HFFc6 (cell line): ENCODE data around the gene TMEM86B. TPM values are rescaled to one million over a fixed set of nuclear protein-coding genes. Genes with fewer than 3 reads are reported as not detected.

Experiments
- DNase-seq: peaks from one replicate; pipeline ENCODE4 v3.0.0-alpha.2; 2018
- H3K27ac Mint-ChIP-seq: 2 replicates; pipeline ENCODE4 v1.8.0; 2020; ENCODE audit warnings: mild to moderate bottlenecking, mixed read lengths
- H3K27me3 Mint-ChIP-seq: 2 replicates; pipeline ENCODE4 v1.8.0; 2021; ENCODE audit warnings: mild to moderate bottlenecking, moderate library complexity, mixed read lengths; ENCODE audit not compliant: insufficient read depth
- H3K36me3 Mint-ChIP-seq: 2 replicates; pipeline ENCODE4 v1.8.0; 2021; ENCODE audit warnings: low read depth, mixed read lengths
- H3K4me1 Mint-ChIP-seq: 2 replicates; pipeline ENCODE4 v1.8.0; 2020; ENCODE audit warnings: low read depth, mixed read lengths
- H3K4me3 Mint-ChIP-seq: 2 replicates; pipeline ENCODE4 v1.8.0; 2020; ENCODE audit warnings: mild to moderate bottlenecking, moderate library complexity, mixed read lengths
- H3K9me3 Mint-ChIP-seq: 2 replicates; pipeline ENCODE4 v1.8.0; 2020; ENCODE audit warnings: mild to moderate bottlenecking, mixed read lengths
- long read RNA-seq: library from polyadenylated mRNA; unstranded; transcript quantifications from one replicate; pipeline ENCODE4 v2.0.0, GENCODE V29; 2019
- total RNA-seq, 6 experiments: library from RNA; stranded (reverse); fragmentation: NEBNext Ultra II Directional; extraction: Animal tissue kit (Norgen Biotek cat#: 25700); gene quantifications; 2 replicates in 1 of 6; 3 replicates in 5 of 6; pipeline ENCODE4 v1.2.3, GENCODE V29; 2021
- TF ChIP-seq, protein P1 (sequence below): fragments of 200-600 bp; sonication (generic); IDR thresholded peaks from 2 replicates; pipeline ENCODE4 v1.5.0; 2021; ENCODE audit warnings: antibody characterized with exemption, mild to moderate bottlenecking

The TMEM86B gene
- 1 to 10 TPM; 1.8 to 2.7 (median 2.0) TPM for total RNA-seq
- long read RNA-seq, result 0 reads

- no peaks in the 10 kb centered on the region for H3K4me1 Mint-ChIP-seq
- no peak within 1 kb of the TSS for H3K27ac Mint-ChIP-seq
- peaks cover 7% of the 10 kb centered on the region for H3K27me3 Mint-ChIP-seq
- TF ChIP-seq, protein P1, sequence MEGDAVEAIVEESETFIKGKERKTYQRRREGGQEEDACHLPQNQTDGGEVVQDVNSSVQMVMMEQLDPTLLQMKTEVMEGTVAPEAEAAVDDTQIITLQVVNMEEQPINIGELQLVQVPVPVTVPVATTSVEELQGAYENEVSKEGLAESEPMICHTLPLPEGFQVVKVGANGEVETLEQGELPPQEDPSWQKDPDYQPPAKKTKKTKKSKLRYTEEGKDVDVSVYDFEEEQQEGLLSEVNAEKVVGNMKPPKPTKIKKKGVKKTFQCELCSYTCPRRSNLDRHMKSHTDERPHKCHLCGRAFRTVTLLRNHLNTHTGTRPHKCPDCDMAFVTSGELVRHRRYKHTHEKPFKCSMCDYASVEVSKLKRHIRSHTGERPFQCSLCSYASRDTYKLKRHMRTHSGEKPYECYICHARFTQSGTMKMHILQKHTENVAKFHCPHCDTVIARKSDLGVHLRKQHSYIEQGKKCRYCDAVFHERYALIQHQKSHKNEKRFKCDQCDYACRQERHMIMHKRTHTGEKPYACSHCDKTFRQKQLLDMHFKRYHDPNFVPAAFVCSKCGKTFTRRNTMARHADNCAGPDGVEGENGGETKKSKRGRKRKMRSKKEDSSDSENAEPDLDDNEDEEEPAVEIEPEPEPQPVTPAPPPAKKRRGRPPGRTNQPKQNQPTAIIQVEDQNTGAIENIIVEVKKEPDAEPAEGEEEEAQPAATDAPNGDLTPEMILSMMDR, result no peak
- DNase-seq, result no peak
- no peak within 1 kb of the TSS for H3K4me3 Mint-ChIP-seq
- no peaks in the 10 kb centered on the region for H3K9me3 Mint-ChIP-seq
- H3K36me3 Mint-ChIP-seq, result peaks cover 10% of the 10 kb centered on the region
Observed at GRCh38 chr19:55228403-55229031, at the start of gene TMEM86B. Gene TMEM86B, minus strand, starts transcription at chr19:55228763. Its CDS starts 22 bp downstream, at chr19:55228741.

GRCh38 chr19:55277494-55277893, 48.9 kb upstream of the TMEM86B start:
- Mint-ChIP-seq H3K4me1 (peaks cover 24% of the 10 kb centered on the region), H3K27ac (no peak overlapping the region), H3K36me3 (peaks cover 12% of the 10 kb centered on the region), H3K9me3 (no peaks in the 10 kb centered on the region), H3K27me3 (peaks cover 2% of the 10 kb centered on the region; the same call in 1 of the 2 replicates), H3K4me3 (no peak overlapping the region)
- TF ChIP-seq, protein P1, result no peak
- DNase-seq, result no peak

DNA sequence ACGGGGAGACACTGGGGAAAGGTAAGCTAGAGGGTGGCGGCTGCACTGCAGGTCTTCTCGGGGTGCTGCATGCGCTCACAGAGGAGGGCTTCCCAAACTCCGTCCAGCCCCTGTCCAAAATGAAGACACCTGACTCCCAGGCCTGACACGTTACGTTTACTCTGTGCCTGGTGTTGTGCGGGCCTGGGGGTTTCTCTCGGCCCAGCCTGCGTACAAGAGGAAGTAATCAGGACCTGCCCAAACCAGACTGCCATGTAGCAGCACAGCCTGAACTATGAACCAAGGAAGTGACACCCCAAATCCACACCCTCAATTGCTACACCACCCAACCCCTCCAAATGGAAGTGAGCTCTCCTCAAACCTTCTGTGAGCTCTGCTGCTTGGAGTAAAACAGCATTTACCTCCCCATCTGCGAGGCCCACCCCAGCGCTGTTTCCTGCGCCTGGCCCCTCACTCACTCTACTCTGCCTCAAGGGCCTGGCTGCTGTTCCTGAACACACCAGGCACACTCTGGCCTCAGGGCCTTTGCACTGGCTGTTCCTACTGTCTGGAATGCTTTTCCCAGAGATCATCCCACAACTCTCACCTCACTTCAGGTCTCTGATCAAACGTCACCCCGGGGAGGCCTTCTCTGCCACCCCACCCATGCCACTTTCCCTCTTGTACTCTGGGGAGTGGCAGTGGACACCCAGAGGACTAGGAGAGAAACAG, 48.3 kb upstream of the TMEM86B start:
- no peak for DNase-seq
- H3K4me1 Mint-ChIP-seq, result peaks cover 24% of the 10 kb centered on the region
- H3K9me3 Mint-ChIP-seq, result no peaks in the 10 kb centered on the region
- TF ChIP-seq, protein P1, result no peak
- peaks cover 18% of the 10 kb centered on the region for H3K36me3 Mint-ChIP-seq
- no peak overlapping the region for H3K4me3 Mint-ChIP-seq
- no peak overlapping the region for H3K27ac Mint-ChIP-seq
- peaks cover 2% of the 10 kb centered on the region; the same call in 1 of the 2 replicates for H3K27me3 Mint-ChIP-seq

- H3K4me1 Mint-ChIP-seq, result peaks cover 18% of the 10 kb centered on the region
- H3K9me3 Mint-ChIP-seq, result no peaks in the 10 kb centered on the region
- DNase-seq, result no peak
- no peak overlapping the region for H3K27ac Mint-ChIP-seq
- no peak overlapping the region for H3K4me3 Mint-ChIP-seq
- TF ChIP-seq, protein P1, result no peak
- peaks cover 2% of the 10 kb centered on the region; the same call in 1 of the 2 replicates for H3K27me3 Mint-ChIP-seq
- H3K36me3 Mint-ChIP-seq, result peaks cover 22% of the 10 kb centered on the region
Observed at GRCh38 chr19:55275851-55276719, 47.5 kb upstream of the TMEM86B start.

GRCh38 chr19:55273978-55274707, 45.6 kb upstream of the TMEM86B start:
- Mint-ChIP-seq H3K27ac (no peak overlapping the region), H3K4me3 (no peak overlapping the region), H3K36me3 (peaks cover 22% of the 10 kb centered on the region), H3K27me3 (peaks cover 2% of the 10 kb centered on the region; the same call in 1 of the 2 replicates), H3K4me1 (0 out of 2 replicates have a peak, but pooled peaks cover 3% of the 10 kb centered on the region), H3K9me3 (no peaks in the 10 kb centered on the region)
- TF ChIP-seq, protein P1, result no peak
- DNase-seq, result no peak
